Thyroid gland (tissue), 4 donors: Measurements from ENCODE around the gene GGCX.
A peak's percentile ranks its signal among the peaks of the same experiment; 100 is the strongest.

ENCODE experiments used
- CTCF ChIP-seq, 6 experiments: fragments of 200-600 bp in 3 of 6; fragments of 450-650 bp in 3 of 6; sonication (generic) in 3 of 6; IDR thresholded peaks; one replicate each; pipeline ENCODE4 v1.5.1; 2016 to 2019; ENCODE audit warnings: antibody characterized with exemption in 6 of 6, mild to moderate bottlenecking in 2 of 6, inconsistent platforms in 1 of 6, moderate library complexity in 1 of 6
- POLR2A ChIP-seq, 2 donors: fragments of 450-650 bp; IDR thresholded peaks; one replicate each; pipeline ENCODE4 v1.6.1; 2017; ENCODE audit warnings: antibody characterized with exemption in 2 of 2, mild to moderate bottlenecking in 2 of 2, moderate library complexity in 1 of 2

GRCh38 chr2:85577386-85578242 is 16.3 kb upstream of the GGCX start, which contains the start of gene VAMP8:
- TF ChIP-seq CTCF (IDR thresholded peaks at IDR 0.05) (no peak), POLR2A (IDR thresholded peaks at IDR 0.05) (peak in 1 of 2 donors; percentile 76)
